Gastroesophageal sphincter (tissue), 4 donors: Measurements from ENCODE around the gene GPR162. TPM values are rescaled to one million over a fixed set of nuclear protein-coding genes. Genes with fewer than 3 reads are reported as not detected.

ENCODE experiments used
- ATAC-seq: fragments of 150-250 bp; one replicate; pipeline ENCODE4 v1.9.1; 2016; ENCODE audit warnings: mild to moderate bottlenecking, moderate library complexity
- H3K27ac ChIP-seq, 4 donors: fragments of 200-600 bp; sonication (generic) in 3 of 4; 1 replicate in 3 of 4; 2 replicates in 1 of 4; pipeline ENCODE4 v1.5.1; 2016 to 2019
- H3K27me3 ChIP-seq: fragments of 200-600 bp; sonication (generic); one replicate; pipeline ENCODE4 v1.5.1; 2019
- H3K36me3 ChIP-seq, 2 donors: fragments of 200-600 bp; sonication (generic); one replicate each; pipeline ENCODE4 v1.5.1; 2019; ENCODE audit warnings: control low read depth in 1 of 2
- H3K4me1 ChIP-seq, 3 donors: fragments of 200-600 bp; sonication (generic); 1 replicate in 2 of 3; 2 replicates in 1 of 3; pipeline ENCODE4 v1.5.1; 2016 to 2019; ENCODE audit warnings: control low read depth in 2 of 3
- H3K4me3 ChIP-seq, 2 donors: fragments of 200-600 bp; sonication (generic); one replicate each; pipeline ENCODE4 v1.5.1; 2019; ENCODE audit warnings: mild to moderate bottlenecking in 1 of 2, moderate library complexity in 1 of 2
- H3K9me3 ChIP-seq, 3 donors: fragments of 200-600 bp; sonication (generic); one replicate each; pipeline ENCODE4 v1.5.1; 2017 to 2019; ENCODE audit warnings: control low read depth in 2 of 3
- CTCF ChIP-seq, 4 experiments: fragments of 200-600 bp in 2 of 4; fragments of 450-650 bp in 2 of 4; sonication (generic) in 1 of 4; IDR thresholded peaks; one replicate each; pipeline ENCODE4 v1.5.1; 2017 to 2019; ENCODE audit warnings: antibody characterized with exemption in 4 of 4, mild to moderate bottlenecking in 2 of 4, moderate library complexity in 2 of 4
- EP300 ChIP-seq: sonication (generic); formaldehyde crosslinking; IDR thresholded peaks from one replicate; pipeline ENCODE4 v1.6.1; 2017; ENCODE audit warnings: antibody characterized with exemption, mild to moderate bottlenecking
- POLR2A ChIP-seq, 2 donors: fragments of 450-650 bp; IDR thresholded peaks; one replicate each; pipeline ENCODE4 v1.6.1; 2017; ENCODE audit warnings: antibody characterized with exemption in 2 of 2, mild to moderate bottlenecking in 2 of 2, moderate library complexity in 1 of 2
- POLR2AphosphoS5 ChIP-seq: sonication (generic); formaldehyde crosslinking; IDR thresholded peaks from one replicate; pipeline ENCODE4 v1.6.1; 2017; ENCODE audit warnings: antibody characterized with exemption
- WGBS, 2 donors: methylation state at CpG; one replicate each; pipeline ENCODE4 v1.1.5; 2018; ENCODE audit warnings: low coverage in 1 of 2; 5-methylcytosine and 5-hydroxymethylcytosine counted together
- total RNA-seq, 4 donors: library from RNA; depleted of rRNA; stranded (reverse); fragments of >200 nt; gene quantifications; one replicate each; pipeline ENCODE4 v1.1.0, GENCODE V29; 2016

The GPR162 gene
- total RNA-seq, 4 donors from 2014 or later = 3.7 to 9.7 (median 3.9) TPM

GRCh38 chr12:6792522-6793201 is 29.0 kb upstream of the GPR162 start:
- no peaks in the 10 kb centered on the region for H3K9me3 ChIP-seq
- ATAC-seq = peak; percentile 46
- no peaks in the 10 kb centered on the region for H3K27me3 ChIP-seq
- 19% methylated on average over 10 of the region's 12 CpGs; no CpG with 5 or more reads in 1 of the 2 donors for WGBS, 2 donors
- H3K4me1 ChIP-seq = peaks cover 0 to 12% (median 3%) of the 10 kb centered on the region in 3 donors
- no peaks in the 10 kb centered on the region for H3K36me3 ChIP-seq
- peak overlapping the region in 1 of 4 donors; percentile 28 for H3K27ac ChIP-seq
- TF ChIP-seq POLR2A (IDR thresholded peaks at IDR 0.05) = no peak
- TF ChIP-seq CTCF (IDR thresholded peaks at IDR 0.05) = no peak
- no peak for TF ChIP-seq EP300
- TF ChIP-seq POLR2AphosphoS5 = no peak
- peak overlapping the region in 1 of 2 donors; percentile 2 for H3K4me3 ChIP-seq

GRCh38 chr12:6795088-6795487 is 26.5 kb upstream of the GPR162 start:
- no peak for ATAC-seq
- Histone ChIP-seq H3K9me3 (no peaks in the 10 kb centered on the region), H3K4me3 (no peak overlapping the region), H3K27me3 (no peaks in the 10 kb centered on the region), H3K4me1 (peaks cover 0 to 12% (median 3%) of the 10 kb centered on the region in 3 donors), H3K36me3 (no peaks in the 10 kb centered on the region), H3K27ac (no peak overlapping the region)
- no peak for TF ChIP-seq CTCF (IDR thresholded peaks at IDR 0.05)
- TF ChIP-seq POLR2A (IDR thresholded peaks at IDR 0.05) = no peak
- no peak for TF ChIP-seq POLR2AphosphoS5
- no peak for TF ChIP-seq EP300
- WGBS, 2 donors = 71 to 100% methylated on average over 1 to 2 of the region's 2 CpGs

- Histone ChIP-seq H3K9me3 (no peaks in the 10 kb centered on the region), H3K27me3 (no peaks in the 10 kb centered on the region), H3K4me1 (peaks cover 0 to 12% (median 3%) of the 10 kb centered on the region in 3 donors), H3K4me3 (no peak overlapping the region), H3K36me3 (no peaks in the 10 kb centered on the region), H3K27ac (no peak overlapping the region)
- no peak for TF ChIP-seq POLR2A (IDR thresholded peaks at IDR 0.05)
- no peak for TF ChIP-seq POLR2AphosphoS5
- no peak for TF ChIP-seq EP300
- WGBS, 2 donors = 88 to 98% methylated on average over 3 to 4 of the region's 4 CpGs
- no peak for ATAC-seq
Observed at GRCh38 chr12:6796576-6796975, 25.0 kb upstream of the GPR162 start.

GRCh38 chr12:6799147-6799546 is 22.5 kb upstream of the GPR162 start:
- ATAC-seq = no peak
- no peaks in the 10 kb centered on the region for H3K27me3 ChIP-seq
- H3K4me3 ChIP-seq = no peak overlapping the region
- no peaks in the 10 kb centered on the region for H3K36me3 ChIP-seq
- no peaks in the 10 kb centered on the region for H3K9me3 ChIP-seq
- no peaks in the 10 kb centered on the region for H3K4me1 ChIP-seq
- no peak for TF ChIP-seq EP300
- TF ChIP-seq CTCF (IDR thresholded peaks at IDR 0.05) = no peak
- TF ChIP-seq POLR2AphosphoS5 = no peak
- no peak for TF ChIP-seq POLR2A (IDR thresholded peaks at IDR 0.05)
- no peak overlapping the region for H3K27ac ChIP-seq
- 86 to 95% methylated on average over 4 to 5 of the region's 5 CpGs for WGBS, 2 donors

- TF ChIP-seq POLR2AphosphoS5 (no peak), POLR2A (IDR thresholded peaks at IDR 0.05) (no peak), EP300 (no peak), CTCF (IDR thresholded peaks at IDR 0.05) (no peak)
- 50 to 61% methylated on average over 1 of the region's 1 CpG for WGBS, 2 donors
- H3K27me3 ChIP-seq = no peaks in the 10 kb centered on the region
- H3K4me1 ChIP-seq = no peaks in the 10 kb centered on the region
- no peak for ATAC-seq
- H3K9me3 ChIP-seq = no peaks in the 10 kb centered on the region
- H3K27ac ChIP-seq = no peak overlapping the region
- H3K4me3 ChIP-seq = no peak overlapping the region
- H3K36me3 ChIP-seq = no peaks in the 10 kb centered on the region
Observed at GRCh38 chr12:6807170-6807569, 14.5 kb upstream of the GPR162 start.
